ENCODE results near the gene USP40.

USP40 gene

DNA sequence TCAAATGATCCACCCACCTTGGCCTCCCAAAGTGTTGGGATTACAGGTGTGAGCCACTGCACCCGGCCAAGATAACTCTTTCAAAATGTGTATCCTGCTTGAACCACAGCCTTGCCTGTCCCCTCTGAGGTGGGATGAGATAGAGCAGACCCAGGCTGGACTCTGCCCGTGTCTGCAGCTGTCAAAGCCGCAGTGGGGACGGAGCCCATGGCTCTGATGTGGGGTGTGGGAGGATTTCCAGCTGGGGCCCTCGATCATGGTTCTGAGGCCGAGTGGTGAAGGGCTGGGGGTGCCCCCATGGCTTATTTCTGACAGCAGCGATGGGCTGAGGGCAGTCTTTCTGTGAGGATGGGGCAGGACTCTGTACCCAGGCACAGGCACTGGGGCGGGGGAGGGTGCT, 107.8 kb downstream of the USP40 start:
- DNase-seq (ENCODE audit: low spot score): no peak

DNA sequence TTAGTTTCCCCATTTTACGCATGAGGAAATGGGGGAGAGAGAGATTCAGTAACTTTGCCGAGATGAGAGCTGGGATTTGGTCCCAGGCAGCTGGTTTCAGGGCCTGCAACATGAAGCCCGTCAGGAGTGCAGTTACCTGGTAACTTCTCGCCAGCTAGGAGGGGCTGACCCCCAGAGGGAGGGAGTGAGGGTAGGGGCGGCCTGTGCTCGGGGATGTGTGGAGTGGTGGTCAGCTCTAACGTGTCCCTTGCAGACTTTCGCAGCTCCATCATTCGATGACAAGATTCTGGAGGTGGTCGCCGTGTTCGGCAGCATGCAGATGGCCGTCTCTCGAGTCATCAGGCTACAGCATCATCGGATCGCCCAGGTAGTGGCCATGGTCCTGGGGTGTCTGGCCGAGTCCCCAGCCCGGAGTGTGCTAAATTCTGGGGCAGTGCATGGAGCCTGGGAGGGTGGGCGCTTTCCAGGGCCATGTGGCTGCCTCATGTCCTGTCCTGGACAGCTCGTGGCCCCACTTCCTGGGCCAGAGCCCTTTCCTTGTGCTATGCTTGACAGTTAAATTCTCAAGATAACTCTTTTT, 108.5 kb downstream of the USP40 start:
- DNase-seq (ENCODE audit: low spot score): no peak

DNA sequence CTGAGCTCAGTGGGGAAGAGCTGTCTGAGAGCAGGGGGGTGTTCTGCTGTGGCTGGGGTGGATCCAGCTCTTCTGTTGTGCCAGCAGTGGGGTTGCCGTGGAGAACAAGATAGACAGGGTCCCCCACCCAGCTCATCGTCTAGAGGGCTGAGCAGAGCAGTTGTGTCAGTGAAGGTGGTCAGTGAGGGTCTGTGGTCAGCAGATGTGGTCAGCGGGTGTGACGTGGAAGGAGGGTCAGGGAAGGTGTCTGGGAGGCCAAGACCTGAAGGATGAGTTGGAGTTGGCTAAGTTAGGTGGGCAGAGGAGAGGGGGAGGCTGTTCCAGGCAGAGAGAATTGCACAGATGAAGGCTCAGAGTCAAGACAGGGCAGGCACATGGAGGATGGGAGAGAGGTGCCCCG, 109.2 kb downstream of the USP40 start:
- DNase-seq (ENCODE audit: low spot score): no peak

DNA sequence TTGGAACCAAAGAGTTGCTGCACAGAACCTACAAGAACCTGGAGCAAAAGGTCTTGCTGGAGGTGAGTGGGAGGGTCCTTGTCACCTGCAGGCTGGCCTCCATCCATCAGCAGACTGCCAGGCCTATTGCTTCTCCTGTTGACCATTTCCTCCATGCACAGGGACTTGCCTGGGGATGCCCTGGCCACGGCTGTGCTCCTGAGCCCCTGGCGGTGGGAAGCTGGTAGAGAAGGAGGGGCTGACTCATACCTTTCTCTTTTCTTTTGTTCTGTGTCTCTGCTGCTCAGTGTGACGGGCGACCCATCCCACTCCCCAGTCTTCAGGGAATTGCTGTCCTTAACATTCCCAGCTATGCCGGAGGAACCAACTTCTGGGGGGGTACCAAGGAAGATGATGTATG, 109.6 kb downstream of the USP40 start:
- no peak for DNase-seq (ENCODE audit: low spot score)

DNA sequence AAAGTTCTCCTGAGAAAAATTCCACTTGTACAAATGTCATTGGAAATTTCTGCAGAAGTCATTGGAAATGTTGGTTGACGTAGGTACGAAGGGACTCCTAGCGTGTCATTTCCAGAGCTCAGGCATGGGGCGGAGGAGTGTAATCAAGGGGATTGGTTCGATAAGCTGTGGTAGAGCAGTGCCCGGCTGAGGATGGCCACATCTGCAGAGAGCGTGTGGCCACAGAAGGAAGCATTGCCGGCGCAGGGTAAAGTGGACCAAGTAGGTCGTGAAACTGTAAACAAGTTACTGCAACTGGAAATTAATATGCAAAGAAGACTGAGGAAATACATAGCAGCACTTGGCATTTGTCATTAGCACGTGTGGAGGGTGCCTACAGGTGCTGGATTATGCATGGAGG, 110.5 kb downstream of the USP40 start:
- DNase-seq (ENCODE audit: low spot score): no peak

DNA sequence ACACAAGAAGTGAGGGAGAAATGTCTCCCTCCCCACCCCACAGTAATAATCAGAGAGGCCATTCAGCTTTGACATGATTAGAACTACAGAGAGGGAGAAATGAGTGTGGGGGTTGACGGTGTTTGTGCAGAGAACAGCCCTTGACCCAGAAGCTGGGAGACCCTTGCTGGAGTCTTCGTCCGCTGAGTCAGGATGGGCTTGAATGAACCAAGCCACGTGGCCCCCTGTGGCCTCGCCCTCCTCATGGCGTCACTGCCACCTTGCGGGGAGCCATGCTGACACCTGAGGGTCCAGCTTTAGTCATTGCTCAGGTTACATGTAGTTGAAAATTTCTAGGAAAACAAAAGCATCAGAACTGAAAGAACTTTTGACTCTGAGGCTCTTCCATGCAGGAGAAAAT, 111.1 kb downstream of the USP40 start:
- no peak for DNase-seq (ENCODE audit: low spot score)

DNA sequence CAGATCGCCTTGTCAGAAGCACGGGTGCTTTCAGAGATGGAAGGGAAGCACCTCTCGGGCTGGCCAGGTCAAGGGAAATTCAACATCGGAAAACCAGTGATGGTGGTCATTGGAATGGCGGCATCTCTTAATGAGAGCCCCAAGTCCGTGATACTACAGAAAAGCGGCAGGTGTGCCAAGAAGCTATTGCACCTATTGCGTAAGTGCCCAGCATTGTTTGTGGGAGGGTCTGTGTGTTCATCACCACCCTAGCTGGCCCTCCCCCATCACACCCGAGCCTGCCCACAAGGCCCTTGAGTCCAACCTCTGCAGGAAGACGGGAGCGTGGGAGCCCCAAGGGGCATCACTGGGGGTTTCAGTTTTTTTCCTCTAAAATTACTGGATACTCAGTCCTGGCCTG, 111.6 kb downstream of the USP40 start:
- DNase-seq (ENCODE audit: low spot score): no peak

DNA sequence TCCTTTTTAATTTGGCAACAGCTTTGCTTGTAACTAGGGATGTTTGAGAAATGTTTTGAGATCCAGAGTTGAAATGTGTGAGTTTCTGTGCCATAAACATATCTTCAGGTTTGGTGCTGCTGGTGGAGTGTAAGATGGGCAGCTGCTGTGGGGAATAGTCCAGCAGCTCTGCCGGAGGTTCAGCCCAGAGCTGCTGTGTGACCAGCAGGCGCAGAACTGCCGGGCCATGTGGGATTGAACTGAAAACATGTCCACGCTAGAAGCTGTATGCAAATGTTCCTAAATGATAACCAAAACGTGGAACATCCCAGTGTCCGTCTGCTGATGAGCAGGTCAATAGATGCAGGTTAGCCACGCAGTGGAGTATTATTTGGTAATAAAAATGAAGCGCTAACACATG, 112.7 kb downstream of the USP40 start:
- no peak for DNase-seq (ENCODE audit: low spot score)

DNA sequence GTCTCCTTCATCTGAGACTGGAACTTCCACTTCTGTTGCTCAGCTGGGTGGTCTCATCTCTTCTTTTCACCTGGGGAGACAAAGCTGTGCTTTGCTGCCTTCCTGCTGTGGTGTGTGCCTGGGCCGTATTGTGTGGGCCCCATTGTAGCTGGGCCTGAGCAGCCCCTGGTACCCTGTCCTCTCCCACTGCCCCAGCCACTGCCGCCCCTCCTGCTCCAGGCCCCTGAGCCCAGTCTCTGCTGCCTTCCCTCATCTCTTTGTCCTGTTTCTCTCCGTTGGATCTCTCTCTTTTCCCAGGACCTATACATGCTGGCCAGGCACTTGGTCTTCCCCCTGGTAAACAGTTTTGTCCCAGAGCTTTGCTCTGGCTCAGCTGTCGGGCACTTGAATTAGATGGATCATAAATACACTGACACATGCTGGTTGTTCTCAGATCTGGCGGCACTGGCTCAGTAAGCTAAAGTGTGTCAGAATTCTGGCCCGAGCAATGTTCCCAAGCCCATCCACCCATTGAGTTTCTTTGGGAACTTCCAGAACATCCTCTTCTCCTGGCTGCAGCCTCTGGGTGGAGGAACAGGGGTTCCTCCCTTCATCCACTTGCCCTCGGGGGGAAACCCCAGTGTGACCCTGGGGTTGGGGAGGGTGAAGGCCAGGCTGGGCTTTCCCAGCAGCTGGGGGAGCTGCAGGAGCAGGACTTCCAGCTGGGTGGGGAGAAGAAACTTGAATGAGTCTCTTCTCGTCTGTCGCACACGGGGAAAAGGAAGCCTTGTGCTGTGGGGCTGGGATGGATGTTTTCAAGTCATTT, 113.3 kb downstream of the USP40 start:
- DNase-seq (ENCODE audit: low spot score): no peak

DNA sequence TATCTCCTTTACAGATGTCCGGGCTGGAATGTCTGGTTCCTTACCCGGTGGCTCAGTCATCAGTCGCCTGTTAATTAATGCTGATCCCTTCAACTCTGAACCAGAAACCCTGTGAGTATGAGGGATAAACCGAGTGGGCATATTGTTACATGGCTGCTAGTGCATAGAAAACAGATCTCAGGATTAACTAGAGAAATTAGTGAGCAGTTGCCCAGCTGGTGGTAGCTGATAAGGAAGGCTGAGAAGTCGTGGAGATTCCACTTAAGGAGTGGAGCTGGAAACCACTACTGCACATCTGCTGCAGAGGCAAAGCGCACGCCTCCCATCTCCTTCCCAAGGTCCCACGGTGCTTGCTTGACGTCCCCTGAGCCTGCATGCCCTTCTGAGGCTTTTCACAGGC, 114.6 kb downstream of the USP40 start:
- no peak for DNase-seq (ENCODE audit: low spot score)

DNA sequence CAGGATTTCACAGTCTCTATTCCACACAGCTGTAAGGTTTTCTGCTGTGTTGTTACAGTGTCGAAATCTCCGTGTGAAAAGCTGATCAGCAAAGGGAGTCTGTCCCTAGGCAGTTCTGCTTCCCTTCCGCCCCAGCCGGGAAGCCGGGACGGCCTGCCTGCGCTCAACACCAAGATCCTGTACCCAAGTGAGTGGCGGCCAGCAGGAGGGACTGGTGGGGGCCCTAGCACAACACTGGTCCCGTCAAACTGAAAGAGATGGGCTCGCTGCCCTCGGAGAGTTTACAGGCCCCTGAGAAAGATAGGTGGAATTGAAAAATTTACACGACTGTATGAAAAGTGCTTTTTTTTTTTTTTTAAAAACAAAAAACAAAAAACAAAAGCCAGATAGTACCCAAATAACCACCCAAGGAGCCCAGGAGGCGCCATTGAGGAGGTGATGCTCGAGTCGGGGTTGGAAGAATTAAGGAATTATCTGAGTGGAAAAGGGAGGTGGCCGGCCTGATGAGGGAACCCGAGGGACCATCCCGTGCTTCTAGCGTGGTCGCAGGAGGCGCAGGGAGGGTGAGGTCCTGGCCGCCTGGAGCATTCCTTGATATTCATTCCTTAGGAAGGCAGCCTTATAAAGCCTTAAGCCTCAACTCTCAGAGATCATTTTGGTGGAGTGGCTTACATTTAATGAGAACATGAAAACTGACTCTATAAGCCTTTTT, 115.6 kb downstream of the USP40 start:
- no peak for DNase-seq (ENCODE audit: low spot score)

DNA sequence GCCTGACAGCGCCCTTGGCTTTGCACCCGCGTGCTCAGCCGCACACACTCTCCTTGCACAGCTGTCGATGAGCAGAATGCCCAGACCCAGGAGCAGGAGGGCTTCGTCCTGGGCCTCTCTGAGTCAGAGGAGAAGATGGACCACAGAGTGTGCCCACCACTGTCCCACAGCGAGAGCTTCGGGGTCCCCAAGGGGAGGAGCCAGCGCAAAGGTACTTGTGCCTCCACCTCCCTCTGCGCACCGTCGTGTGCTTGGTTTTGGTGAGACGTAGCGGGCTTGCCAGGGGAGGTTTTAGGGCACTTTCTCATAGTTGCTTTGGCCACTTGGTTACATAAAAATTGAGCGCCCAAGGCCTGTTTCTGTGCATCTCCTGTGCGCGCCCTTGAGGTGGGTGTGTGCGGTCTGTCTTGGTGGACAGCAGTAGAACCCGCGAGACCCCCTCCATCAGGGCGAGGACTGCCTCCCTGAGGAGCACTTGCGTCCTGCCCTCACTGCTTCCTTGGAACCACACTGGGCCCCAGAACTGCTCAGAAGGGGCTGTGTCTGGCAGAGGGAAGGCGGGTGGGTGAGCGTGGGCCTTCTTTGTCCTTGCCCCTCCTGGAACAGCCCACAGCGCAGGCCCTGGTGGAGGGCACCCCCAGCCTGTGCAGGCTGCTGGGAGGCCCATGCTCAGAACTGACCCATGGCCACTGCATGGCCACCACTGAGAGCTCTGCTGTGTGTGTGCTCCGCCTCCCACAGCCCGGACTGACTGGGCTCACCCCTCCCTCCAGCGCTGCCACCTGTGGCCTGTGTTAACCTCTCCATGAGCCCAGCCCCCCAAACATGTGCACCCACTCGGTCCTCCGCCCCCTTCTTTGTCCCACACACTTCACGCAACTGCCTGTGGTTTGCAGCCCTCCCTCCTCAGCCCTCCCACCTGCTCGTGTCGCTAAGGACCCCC, 116.4 kb downstream of the USP40 start:
- no peak for DNase-seq (ENCODE audit: low spot score)

DNA sequence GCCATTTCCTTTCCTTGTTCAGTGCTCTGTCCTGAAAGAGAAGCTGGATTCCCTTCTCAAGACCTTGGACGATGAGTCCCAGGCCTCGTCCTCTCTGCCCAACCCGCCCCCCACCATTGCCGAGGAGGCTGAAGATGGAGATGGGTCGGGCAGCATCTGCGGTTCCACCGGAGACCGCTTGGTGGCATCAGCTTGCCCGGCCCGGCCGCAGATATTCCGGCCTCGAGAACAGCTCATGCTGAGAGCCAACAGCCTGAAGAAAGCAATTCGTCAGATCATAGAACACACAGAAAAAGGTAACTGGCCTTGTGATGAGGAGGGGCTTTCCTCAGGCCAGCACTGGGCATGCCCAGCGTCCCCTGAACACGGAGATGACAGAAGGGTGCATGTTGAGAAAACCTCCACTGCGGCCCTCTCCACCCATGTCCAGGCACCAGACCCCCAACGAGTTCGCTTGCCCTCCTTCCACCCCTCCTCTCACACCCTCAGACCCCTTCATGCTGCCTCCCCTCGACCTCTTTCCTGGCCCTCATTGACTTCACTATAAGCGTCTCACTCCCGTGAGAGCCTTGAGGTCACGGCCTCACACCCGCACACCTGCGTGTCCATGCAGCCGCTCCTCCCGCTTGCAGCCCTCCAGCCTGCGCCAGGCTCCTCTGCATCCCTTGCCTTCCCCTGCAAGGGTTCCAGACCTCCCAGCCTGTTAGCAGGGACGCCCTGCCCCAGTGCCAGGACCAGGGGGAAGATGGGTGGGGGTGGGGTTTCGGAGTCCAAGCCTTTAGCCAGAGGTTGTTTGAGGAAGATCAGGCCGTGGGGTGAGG, 117.3 kb downstream of the USP40 start:
- peak; percentile 74 for DNase-seq (ENCODE audit: low spot score)

DNA sequence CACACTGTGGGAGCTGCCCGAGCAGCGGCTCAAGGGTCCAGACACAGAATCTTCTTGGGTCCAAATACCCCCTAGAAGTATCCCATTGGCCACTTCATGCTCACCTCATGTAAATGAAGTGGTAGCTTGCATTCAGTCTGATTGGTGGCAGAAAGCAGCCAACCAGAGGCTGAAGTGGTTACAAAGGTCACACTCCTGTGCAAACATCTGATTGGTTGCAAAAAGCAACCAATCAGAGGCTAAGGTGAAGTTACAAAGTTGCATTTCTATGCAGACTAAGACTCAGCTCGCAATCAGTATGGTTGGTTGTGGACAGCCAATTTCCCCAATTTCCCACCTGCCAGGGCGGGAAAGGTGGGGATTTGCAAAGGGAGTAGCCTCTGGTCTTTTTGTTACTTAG, 118.0 kb downstream of the USP40 start:
- DNase-seq (ENCODE audit: low spot score): no peak

DNA sequence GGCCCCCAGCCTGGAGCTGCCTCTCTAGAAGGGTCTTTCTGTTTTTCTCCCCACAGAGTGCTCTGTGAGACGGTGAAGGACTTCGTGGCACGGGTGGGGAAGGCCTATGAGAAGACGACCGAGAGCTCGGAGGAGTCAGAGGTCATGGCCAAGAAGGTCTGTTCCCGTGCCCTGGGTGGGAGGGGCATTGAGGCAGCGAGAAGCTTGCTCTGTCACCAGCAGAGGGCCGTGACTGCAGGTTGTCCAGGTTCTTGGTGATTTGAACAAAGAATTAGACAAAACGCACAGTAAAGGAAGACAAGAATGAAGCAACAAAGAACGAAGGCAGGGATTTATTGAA, 118.4 kb downstream of the USP40 start:
- no peak for DNase-seq (ENCODE audit: low spot score)

DNA sequence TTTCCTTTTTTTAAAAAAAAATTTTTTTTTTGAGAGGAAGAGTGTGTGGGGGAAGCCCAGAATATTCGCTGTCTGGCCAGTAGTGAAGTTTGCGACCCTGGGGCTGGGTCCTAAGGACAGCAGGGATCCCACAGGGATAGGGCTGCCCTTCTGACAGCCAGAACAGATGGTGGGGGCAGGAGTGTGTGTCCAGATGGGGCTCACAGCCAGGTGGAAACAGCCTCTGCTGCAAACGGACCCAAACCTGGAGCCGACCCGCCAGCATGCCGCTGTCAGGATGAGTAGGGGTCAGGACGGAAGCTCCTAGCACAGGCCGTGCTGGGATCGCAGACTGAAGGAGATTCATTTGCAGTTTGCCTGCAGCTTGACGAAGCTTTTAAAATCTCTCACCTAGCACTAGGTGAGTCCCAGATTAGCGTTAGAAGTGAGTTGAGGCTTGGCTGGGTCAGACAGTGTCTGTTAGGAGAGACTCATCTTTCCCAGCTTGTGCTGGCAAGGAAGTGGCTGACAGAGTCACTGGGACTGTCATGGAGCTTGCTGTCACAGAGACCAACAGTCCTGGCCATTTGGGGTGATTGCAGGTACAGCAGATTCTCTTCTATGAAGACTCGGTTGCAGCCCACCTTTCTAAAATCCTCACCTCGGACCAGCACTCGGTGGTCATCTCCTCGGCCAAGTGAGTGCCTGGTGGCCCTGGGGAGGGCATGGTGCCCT, 118.9 kb downstream of the USP40 start:
- DNase-seq (ENCODE audit: low spot score): no peak

DNA sequence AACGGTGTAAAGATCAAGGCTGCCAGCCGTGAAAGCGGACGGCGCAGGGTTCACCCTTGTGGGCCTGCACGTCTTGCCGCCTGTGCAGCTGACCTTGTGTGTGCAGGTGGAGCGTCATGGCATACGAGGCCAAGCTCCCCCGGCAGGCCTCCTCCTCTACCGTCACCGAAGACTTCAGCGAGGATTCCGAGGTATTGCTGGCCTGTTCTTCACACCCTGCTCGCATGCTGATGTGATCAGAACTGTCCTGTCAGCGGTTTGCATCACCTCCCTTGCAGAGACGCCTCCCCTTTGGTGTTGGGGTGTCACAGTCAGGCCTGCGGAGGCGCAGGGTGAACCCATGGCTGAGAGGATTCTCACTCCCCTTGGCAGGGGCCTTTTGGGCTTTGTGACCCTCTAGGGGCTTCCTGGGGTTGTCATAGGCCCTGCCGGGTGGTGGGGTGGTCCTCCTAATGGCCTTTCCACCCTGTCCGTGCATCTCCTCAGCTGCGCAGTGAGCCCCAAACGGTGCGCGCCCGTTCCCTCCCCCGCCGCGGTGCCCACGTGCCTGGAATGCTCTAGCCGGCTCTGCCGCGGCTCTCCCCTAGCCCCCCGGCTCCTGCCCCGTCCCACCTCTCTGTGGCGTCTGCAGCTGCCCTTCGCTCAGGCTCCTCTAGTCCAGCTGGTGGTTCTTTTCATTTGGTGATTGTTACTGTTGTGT, 119.8 kb downstream of the USP40 start:
- DNase-seq (ENCODE audit: low spot score): no peak

DNA sequence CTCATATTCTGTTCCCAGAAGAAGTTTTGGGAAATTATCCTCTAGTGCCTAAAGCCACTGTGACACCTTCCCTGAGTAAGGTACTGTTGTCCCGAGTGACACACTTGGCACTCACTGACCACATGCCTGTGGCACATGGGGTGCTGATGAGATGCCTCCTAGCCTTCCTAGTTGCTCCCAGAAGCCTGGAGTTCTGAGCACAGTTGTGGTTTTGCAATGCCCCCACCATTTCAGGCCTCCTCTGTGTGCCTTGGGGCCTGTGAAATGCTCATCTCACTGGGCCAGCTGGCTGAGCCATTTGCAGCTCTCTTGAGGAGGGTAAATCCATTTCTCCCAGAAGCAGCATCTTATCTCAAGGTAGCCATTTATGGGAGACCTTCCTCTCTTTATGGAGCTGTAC, 120.5 kb downstream of the USP40 start:
- no peak for DNase-seq (ENCODE audit: low spot score)

DNA sequence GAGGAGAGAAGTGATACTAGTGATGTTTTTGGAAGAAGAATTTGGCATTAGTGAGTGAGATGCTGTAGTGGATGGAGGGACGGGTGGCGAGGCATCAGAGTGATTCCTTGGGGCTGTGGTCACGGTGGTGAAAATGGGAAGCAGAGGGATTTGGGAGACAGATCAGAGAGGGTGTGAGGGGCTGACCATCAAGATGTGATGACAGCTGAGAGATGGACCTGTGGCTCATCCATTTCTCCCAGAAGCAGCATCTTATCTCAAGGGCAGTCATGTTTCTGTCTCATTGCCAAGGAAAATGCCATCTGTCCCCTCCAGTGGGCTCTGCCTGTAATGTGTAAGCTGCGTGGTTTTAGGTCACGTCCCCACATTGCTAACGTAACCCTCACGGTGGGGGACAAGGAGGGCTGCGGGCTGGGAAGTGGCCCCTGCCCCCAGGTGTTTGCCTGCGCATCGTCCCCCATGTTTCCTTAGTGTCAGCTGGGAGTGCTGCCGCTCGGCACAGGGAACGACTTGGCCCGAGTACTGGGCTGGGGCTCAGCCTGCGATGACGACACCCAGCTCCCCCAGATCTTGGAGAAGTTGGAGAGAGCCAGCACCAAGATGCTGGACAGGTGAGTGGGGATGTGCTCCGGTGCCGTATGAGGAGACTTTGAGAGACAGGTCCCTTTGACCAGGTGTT, 121.3 kb downstream of the USP40 start:
- no peak for DNase-seq (ENCODE audit: low spot score)

DNA sequence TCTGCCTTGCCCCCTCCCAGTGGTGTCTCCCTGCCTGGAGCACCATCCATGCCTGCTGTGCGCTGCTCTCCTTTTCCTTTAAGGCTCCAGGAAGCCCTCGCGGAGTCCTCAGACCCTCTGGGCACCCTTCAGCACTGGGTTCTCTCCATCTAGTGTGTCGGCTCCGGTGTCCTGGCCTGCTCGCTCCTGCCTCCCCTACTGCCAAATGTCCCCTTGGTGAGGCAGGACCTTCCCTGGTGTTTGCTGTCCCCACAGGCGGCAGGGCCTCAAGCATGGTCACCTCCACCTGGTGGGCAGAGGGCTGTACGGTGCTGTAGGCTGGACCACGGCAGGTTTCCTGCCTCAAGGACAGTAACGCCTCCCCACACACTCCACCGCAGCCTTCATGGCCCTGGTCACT, 122.1 kb downstream of the USP40 start:
- no peak for DNase-seq (ENCODE audit: low spot score)
